GM21528 (cell line): Measurements from ENCODE around the gene CYP2A6.
"Not testable (repeated sequence)": the region's sequence is repeated elsewhere in the genome, so short reads cannot be mapped to it uniquely, and the experiment has no call there.

ENCODE experiments used
- ATAC-seq: cut with Tn5 transposase; IDR thresholded peaks from one replicate; pipeline ENCODE4 v1.9.1; 2021; ENCODE audit warnings: mild to moderate bottlenecking, moderate library complexity; ENCODE audit not compliant: unreplicated experiment, low FRiP score

Gene CYP2A6, protein sequence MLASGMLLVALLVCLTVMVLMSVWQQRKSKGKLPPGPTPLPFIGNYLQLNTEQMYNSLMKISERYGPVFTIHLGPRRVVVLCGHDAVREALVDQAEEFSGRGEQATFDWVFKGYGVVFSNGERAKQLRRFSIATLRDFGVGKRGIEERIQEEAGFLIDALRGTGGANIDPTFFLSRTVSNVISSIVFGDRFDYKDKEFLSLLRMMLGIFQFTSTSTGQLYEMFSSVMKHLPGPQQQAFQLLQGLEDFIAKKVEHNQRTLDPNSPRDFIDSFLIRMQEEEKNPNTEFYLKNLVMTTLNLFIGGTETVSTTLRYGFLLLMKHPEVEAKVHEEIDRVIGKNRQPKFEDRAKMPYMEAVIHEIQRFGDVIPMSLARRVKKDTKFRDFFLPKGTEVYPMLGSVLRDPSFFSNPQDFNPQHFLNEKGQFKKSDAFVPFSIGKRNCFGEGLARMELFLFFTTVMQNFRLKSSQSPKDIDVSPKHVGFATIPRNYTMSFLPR

DNA sequence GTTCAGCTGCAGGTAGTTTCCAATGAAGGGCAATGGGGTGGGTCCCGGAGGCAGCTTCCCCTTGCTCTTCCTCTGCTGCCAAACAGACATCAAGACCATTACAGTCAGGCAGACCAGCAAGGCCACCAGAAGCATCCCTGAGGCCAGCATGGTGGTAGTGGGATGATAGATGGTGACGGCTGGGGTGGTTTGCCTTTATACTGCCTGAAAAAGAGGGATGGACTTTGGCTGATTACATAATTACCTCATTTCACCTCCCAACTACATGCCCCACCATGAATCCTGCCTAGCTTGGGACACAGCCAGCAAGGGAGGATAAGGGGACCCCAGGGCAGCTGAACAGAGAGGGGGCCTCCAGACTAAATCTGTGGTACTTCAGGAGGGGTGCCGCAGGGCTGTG is at the start of gene CYP2A6:
CYP2A6 (minus strand) TSS at position 171 of the 400 bp plus-strand sequence; CDS start at position 150, 21 bp downstream.
- ATAC-seq: not testable (repeated sequence)

DNA sequence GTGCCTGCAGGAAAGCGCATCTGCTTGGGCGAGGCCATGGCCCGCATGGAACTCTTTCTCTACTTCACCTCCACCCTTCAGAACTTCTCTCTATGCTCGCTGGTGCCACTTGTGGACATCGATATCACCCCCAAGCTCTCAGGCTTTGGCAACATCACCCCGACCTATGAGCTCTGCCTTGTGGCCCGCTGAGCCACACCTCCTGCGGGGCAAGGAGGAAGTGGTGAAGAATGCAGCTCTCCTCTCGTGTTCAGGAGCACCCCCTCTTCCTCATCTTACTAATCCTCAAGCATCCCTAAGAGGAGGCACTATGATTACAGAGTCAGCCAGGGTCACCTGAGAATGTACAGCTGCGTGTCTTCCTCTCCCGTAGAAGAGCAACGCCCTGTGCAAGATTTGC is 49.7 kb upstream of the CYP2A6 start:
- ATAC-seq: not testable (repeated sequence)

DNA sequence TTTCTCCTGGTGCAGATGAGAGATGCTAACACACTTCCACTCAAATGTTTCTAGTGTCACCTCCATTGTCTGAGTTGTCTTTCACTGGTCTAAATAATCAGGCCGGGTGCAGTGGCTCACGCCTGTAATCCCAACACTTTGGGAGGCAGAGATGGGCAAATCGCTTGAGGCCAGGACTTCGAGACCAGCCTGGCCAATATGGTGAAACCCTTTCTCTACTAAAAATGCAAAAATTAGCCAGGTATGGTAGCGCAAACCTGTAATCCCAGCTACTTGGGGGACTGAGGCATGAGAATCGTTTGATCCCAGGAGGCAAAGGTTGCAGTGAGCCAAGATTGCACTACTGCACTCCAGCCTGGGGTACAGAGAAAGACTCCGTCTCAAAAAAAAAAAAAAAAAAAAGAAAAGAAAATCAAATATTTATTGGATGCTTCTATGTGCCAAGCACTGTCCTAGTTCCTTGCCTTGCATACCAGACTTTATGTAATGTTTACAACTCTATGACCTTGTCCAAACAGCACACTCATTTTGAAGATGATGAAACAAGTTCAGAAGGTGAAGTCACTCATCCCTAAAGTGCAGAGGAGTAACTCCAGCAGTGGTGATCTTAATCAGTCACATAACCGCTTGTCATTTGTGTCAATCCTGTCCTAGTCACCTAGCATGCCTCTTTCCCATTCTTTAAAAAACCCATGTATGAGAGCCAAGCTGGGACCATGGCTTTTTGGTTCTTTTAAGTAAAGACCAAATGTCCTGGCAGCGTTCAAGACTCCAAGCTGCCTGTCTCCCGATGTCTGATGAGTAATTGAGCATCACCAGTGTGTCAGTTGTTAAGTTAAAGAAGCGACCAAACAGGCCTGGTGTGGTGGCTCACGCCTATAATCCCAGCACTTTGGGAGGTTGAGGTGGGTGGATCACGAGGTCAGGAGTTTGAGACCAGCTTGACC is 46.9 kb upstream of the CYP2A6 start:
- ATAC-seq: not testable (repeated sequence)

DNA sequence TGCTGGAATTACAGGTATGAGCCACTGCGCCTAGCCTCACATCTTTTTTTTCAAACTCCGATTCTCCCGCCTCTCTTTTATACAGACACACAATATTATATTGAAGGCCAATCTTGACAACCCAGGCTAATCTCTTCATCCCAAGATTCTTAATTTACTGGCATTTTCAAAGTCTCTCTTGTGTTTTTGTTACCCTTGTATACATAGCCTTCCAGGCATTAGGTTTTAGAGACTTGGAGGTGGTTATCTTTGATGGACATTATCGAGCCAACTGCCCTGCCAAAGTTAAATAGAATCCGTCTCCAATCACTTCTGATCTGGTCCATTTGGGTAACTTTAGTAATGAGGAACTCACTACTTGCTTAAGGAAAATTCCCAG is 46.2 kb upstream of the CYP2A6 start:
- ATAC-seq: no peak

DNA sequence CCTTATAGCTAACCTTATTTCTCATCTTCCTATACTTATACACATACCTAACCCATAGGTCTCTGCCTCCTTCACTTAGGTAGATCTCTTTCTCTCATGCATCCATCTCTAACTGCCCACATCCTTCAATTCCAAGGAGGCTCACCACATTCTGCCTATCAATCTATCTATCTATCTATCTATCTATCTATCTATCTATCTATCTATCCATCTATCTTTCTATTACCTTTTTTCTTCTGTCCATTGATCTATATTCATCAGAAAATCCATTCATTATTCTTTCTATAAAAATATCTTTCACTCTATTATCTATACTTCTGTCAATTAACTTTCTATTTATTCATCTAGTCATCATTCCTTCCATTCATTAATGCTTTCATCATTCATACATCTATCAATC is 42.9 kb upstream of the CYP2A6 start:
- no peak for ATAC-seq

DNA sequence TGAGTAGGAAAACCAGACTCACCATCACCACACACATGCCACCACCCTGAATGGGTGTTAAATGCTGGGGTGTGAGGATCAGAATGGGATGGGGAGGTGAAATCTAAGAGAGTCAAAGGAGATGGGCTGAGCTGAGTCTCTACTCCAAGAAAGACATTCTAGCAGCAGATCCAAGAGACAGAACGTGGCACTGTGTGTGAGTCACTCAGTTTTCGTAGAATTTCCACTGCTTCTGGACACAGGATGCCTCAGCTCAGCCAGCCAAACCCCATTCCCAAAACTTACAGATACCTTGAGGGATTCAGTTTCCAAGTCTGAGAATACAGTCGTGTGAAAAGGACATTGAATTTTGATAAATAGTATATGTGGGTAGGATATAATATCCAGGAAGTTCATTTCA is 39.1 kb upstream of the CYP2A6 start:
- ATAC-seq: no peak

DNA sequence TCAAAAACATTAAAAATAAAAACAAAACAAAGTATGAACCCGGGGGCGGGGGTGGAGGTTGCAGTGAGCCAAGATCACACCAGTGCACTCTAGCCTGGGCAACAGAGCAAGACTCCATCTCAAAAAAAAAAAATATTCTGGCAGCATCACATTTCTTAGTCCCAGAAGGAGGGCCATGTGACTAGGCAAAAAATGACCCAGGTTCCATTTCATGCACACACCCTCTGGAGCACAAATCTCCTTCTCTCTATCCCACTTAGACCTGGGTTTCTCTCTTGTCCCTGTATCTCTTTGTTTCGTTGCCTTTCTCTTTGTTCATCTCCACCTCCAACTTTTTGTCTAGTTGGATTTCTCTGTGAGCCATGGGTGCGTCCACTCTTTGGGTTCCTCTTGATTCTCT is 37.9 kb upstream of the CYP2A6 start:
- ATAC-seq: no peak

DNA sequence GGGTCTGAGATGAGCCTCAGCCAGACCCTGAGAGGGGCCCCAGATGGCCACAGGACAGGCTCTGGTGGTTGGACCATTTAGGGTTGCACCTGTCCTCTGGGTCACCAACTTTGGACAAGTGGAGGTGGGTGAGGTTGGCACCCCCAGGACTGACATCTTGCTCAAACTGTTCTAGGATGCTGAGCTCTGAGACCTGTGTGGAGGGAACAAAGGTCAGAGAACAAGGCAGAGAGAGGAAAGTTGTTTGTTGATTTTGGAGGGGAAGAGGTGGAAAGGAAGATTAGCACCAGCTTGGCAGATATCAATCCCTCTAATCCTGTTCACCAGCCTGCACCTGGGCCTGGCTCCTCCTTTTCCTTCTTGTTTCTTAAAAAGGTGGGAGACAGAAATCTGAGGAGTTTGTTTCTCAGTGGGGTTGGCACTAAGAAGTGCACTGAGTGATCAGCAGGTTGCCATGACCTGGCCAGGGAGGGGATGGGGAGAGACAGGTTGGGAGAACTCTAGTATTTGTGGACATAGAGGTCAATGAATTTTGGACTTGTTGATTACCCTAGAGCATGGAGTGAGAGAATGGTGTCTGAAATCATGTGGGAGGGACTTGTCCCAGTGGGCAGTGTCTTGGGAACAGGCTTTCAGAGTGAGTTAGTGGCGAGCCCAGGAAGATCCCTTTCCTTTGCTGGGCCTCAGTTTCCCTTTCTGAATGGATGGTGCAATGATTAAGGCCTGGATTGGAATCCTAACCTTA is 34.1 kb upstream of the CYP2A6 start:
- not testable (repeated sequence) for ATAC-seq

DNA sequence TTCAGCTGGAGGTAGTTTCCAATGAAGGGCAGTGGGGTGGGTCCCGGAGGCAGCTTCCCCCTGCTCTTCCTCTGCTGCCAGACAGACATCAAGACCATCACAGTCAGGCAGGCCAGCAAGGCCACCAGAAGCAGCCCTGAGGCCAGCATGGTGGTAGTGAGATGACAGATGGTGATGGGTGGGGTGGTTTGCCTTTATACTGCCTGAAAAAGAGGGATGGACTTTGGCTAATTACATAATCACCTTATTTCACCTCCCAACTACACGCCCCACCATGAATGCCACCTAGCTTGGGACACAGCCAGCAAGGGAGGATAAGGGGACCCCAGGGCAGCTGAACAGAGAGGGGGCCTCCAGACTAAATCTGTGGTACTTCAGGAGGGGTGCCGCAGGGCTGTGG is 31.8 kb upstream of the CYP2A6 start, which contains the start of gene CYP2A7:
CYP2A7 (minus strand) TSS at position 170 of the 400 bp plus-strand sequence; CDS start at position 149, 21 bp downstream.
- ATAC-seq: not testable (repeated sequence)

DNA sequence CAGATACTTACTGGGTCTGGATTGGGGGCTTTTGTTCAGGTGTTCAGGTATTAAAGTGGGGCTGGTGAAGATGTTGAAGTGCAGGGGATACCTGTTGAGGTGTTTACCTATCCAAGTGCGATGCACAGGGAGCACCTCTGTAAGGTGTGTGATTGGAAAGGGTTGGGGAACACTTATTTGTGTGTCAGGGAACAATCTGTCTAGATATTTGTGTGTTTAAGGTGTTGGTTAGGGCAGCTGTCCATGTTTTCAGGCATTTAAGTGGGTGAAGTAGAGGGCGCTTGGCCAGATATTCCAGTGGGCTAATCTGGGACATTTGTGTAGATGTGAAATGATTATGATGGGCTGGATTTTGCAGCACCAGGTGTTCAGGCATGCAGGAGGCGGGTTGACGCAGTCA is 29.1 kb upstream of the CYP2A6 start:
- ATAC-seq: not testable (repeated sequence)

DNA sequence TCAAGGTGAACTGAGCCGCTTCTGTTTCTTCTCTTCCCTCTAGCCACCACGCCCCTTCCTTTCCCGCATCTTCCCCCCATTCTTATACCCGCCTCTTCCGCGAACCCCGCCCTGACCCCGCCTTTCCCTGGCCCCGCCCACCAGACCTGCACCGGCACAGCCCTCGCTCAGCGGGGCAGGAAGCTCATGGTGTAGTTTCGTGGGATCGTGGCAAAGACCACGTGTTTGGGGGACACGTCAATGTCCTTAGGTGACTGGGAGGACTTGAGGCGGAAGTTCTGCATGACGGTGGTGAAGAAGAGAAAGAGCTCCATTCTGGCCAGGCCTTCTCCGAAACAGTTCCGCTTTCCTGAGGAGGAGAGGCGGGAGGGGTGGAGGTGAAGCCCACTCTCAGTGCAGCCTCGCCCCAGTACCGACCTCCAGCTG is 25.3 kb upstream of the CYP2A6 start:
- not testable (repeated sequence) for ATAC-seq

DNA sequence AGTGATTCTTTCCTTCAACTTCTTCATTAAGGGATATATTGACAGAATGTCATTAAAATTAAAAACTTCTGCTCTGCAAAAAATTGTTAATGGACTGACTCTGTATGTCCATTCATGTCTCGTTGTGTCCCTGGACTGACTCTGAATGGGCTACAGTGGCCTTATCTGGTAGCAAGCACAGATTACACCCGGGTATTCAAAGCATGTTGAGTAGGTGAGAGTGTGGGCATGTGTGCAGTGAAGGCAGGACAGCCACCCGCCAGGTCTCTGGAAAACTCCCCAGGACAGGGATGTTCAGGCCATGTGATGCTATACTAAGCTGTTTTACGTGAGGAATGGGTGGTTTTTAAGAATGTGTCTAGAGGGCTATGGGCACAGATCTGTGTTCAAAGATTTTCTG is 24.6 kb upstream of the CYP2A6 start:
- not testable (repeated sequence) for ATAC-seq

DNA sequence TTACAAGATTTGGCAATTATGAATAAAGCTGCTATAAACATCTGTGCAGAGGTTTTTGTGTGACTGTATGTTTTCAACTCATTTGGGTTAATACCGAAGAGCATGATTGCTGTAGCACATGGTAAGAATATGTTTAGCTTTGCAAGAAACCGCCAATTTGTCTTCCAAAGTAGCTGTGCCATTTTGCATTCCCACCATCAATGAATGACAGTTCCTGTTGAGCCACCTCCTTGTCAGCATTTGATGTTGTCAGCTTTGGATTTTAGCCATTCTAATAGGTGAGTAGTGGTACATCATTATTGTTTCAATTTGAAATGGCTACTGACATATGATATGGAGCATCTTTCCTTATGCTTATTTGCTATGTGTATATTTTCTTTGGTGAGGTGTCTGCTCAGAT is 23.6 kb upstream of the CYP2A6 start:
- not testable (repeated sequence) for ATAC-seq

DNA sequence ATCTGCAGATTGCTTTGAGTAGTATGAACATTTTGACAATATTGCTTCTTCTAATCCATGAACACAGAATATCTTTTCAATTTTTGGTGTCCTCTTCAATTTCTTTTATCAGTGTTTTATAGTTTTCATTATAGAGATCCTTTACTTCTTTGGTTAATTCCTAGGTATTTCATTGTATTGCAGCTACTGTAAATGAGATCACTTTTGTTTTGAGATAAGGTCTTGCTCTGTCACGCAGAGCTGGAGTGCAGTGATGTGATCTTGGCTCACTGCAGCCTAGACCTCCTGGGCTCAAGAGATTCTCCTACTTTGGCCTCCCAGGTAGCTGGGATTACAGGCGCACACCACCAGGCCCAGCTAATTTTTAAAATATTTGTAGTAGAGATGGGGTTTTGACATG is 22.0 kb upstream of the CYP2A6 start:
- ATAC-seq: no peak

DNA sequence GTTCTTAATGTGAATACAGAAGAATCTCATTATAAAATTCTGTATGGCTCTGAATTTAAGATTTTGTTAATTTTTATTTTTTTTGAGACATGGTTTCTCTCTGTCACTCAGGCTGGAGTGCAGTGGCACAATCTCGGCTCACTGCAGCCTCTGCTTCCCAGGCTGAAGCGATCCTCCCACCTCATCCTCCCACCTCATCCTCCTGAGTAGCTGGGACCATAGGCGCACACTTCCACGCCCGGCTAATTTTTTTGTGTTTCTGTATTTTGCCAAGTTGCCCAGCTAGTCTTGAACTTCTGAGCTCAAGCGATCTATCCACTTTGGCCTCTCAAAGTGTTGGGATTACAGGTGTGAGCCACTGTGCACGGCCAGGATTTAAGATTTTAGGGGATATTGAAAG is 17.5 kb upstream of the CYP2A6 start:
- ATAC-seq: no peak

DNA sequence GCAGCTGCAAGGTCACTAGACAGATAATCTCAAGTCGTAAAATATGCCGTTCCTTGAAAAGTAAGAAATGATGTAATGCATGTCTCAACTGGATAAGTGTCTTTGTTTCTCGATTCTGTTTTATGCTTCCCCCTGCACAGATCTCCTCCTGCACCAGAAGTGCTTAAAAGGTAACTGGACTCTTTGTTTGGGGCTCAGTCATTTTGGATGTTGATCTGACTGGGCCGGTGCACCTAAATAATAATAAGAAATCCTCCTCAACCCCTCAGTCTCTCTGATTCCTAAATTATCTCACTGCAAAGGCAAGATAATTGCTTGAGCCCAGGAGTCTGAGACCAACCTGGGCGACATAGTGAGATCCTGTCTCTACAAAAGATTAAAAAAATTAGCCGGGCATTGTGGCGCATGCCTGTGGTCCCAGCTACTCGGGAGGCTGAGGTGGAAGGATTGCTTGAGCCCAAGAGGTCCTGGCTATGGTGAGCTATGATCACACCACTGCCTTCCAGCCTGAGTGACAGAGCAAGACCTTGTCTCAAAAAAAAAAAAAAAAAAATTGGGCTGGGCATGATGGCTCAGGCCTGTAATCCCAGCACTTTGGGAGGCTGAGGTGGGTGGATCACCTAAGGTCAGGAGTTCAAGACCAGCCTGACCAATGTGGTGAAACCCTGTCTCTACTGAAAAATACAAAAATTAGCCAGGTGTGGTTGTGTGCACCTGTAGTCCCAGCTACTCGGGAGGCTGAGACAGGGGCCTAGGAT is 14.7 kb upstream of the CYP2A6 start:
- not testable (repeated sequence) for ATAC-seq

DNA sequence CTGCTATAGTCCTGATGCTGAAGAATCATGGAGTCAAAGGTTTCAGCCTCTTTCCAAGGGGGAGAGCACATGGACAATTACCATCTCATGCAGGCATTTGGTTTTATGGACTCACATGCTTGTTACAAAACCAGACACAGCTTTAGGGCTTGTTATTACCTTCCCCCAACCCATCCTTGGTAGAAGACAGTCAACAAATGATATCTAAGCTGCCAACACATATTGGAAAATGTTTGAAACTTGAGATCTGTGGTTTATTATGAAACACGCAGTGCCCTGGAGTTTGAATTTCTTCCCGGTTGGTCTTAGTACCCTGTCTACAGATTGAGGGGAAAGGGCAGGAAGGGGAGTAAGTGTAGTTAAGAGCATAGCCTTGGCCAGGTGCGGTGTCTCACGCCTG is 12.5 kb upstream of the CYP2A6 start:
- no peak for ATAC-seq

DNA sequence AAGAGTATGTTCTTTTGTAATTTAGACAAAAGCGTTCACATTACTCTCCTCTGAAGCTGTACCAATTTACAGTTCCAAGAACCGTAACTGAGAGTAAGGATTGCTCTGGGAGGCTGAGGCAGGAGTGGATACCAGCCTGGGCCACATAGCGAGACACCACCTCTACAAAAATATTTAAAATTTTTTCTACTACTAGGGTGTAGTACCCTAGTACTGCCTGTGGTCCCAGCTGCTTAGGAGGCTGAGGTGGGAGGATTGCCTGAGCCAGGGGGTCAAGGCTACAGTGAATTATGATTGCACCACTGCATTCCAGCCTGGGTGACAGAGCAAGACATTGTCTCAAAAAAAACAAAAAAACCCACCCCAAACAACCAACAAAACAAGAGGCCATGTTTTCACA is 12.1 kb upstream of the CYP2A6 start:
- no peak for ATAC-seq

DNA sequence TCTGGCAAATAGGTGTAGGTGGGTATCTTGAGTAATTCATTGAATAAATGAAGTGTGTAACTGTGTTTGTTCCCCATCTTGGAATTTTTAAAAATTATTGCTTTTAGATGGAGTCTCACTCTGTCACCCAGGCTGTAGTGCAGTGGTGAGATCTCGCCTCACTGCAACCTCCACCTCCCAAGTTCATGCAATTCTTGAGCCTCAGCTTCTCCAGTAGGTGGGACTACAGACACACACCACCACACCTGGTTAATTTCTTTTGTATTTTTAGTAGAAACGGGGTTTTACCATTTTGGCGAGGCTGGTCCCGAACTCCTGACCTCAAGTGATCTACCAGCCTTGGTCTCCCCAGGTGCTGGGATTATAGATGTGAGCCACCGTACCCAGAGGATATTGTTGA is 7.9 kb upstream of the CYP2A6 start:
- no peak for ATAC-seq
